HG03095 (cell line): Measurements from ENCODE around the gene SCMH1.
"Not testable (repeated sequence)": the region's sequence is repeated elsewhere in the genome, so short reads cannot be mapped to it uniquely, and the experiment has no call there.

Experiments
- ATAC-seq: cut with Tn5 transposase; IDR thresholded peaks from one replicate; pipeline ENCODE4 v1.9.1; 2021; ENCODE audit warnings: moderate library complexity; ENCODE audit not compliant: unreplicated experiment

SCMH1 gene

DNA sequence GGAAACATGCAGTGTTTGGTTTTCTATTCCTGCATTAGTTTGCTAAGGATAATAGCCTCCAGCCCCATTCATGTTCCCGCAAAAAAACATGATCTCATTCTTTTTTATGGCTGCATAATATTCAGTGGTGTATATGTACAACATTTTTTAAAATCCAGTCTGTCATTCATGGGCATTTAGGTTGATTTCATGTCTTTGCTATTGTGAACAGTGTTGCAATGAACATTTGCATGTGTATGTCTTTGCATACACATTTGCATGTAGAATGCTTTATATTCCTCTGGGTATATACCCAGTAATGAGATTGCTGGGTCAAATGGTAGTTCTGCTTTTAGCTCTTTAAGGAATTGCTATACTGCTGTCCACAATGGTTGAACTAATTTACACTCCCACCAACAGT is 9.0 kb upstream of the SCMH1 start:
- ATAC-seq = not testable (repeated sequence)

- no peak for ATAC-seq
Measured at GRCh38 chr1:41249319-41249718, 7.2 kb upstream of the SCMH1 start.

- no peak for ATAC-seq
Measured at GRCh38 chr1:41246568-41246967, 4.5 kb upstream of the SCMH1 start.

DNA sequence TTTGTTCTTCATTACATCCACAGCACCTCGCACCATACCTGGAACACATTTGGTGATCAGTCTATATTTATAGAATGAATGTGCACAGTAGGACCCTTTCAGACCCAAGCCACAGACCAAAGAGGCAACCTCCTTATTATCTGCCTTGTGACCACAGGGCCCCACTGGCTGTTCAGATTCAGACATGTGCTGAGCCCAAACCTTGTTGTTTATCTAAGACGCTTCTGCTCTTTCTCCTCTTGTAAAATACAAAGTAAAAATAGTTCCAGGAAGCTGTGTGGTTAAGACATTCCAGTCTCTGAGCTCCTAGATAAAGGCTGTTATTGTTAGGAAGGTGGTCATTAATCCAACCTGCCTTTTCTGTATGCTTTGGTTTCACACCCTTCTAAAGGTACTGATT is 3.6 kb upstream of the SCMH1 start:
- ATAC-seq = no peak

GRCh38 chr1:41243079-41243385 is 926 bp upstream of the SCMH1 start:
- no peak for ATAC-seq

DNA sequence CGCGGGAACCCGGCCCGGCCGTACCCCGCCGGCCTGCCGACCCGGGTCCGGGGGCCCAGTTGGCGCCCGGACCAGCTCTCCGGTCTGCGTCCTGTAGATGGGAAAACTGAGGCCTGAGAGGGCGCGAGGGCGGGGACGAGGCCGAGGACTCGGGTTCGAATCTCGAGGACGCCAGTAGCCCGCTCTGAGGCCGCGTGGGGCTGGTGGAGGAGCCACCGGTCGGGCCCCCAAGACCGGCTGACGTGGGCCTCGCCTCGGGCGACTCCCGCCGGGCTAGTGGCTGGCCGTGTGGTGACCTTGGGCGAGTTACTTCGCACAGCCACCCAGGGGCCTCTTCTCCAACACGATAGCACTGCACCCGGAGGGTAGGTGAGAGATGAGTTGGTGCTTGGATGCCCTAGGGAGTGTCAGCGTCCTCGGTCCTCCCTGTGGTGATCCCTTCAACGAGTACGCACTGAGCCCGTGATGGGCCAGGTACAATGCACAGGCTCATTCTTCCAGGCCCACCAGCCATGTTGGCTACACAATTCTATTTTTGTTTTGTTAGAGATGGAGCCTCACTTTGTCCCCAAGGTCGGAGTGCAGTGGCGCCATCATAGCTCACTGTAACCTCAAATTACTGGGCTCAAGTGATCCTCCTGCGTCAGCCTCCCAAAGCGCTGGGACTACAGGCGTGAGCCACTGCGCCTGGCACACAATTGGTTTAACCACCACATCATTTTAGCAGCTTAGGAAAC is 404 bp upstream of the SCMH1 start:
- ATAC-seq = no peak

DNA sequence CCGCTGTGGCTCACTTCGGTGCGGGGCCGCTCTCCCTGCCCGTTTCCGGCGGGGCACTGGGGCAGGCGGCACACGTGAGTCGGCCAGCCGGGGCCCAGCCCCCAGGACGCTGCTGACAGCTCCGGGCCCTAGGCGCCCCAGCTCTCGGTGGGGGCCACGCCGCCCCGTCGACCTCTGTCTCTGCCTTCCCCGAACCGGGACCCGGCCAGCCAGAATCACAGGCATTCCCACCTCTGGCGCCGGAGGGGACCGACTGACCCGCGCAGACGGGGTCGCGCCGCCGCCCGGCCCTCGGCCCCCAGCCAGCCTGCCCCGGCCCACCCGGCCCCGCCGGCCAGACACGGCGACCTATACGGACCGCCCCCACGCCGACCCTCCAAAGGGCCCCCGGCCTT is 755 bp downstream of the SCMH1 start:
- peak; percentile 57 for ATAC-seq

- no peak for ATAC-seq
Measured at GRCh38 chr1:41240781-41241353, 1.2 kb downstream of the SCMH1 start.

DNA sequence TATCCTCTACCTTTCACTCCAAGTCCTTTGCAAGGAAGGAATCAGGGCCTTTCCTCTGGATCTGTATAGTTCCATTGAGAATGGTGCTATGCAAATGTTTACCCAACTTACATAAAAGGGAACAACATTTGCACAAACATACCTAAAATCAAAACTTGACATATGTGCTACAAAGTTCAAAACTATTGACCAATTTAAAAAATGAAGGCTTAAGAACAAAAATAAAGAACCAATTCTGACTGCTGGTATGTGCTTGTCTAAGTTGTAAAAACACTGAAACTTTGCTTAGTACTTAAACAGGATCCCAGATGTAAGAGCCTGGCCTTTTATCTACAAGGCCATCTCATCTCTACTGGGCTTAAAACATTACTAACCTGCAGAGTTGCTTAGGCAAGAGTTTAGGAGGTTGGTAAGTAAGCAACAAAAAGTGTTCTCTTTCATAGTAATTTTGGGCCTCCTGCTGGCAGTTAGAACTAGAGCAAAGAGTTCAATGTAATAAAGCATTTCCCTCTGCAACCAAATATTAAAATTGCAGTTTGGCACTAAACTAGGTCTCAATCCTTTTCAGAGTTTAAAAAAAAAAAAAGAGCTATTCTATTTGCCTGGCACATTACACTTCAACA is 2.0 kb downstream of the SCMH1 start:
- ATAC-seq = no peak

- no peak for ATAC-seq
Measured at GRCh38 chr1:41238311-41238988, 3.7 kb downstream of the SCMH1 start.

GRCh38 chr1:41236781-41237180 is 5.3 kb downstream of the SCMH1 start:
- ATAC-seq = no peak

- ATAC-seq = no peak
Measured at GRCh38 chr1:41235893-41236292, 6.2 kb downstream of the SCMH1 start.

DNA sequence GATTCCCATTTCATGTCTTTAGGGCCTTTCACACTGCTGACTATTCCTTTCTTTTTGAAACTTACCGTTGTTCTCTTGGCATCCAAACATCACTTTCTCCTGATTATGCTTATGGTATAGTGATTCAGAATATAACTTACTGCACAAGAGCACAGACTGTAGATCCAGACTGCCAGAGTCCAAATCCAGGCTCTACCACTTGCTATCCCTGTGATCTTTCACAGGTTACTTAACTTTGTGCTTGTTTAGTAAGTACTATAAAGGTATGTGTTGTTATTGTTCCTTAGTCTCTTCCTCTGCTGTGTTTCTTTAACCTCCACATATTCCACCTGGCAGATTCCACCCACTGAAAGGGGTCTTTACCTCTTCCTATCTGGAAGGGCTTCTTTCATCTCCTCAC is 8.4 kb downstream of the SCMH1 start:
- no peak for ATAC-seq

DNA sequence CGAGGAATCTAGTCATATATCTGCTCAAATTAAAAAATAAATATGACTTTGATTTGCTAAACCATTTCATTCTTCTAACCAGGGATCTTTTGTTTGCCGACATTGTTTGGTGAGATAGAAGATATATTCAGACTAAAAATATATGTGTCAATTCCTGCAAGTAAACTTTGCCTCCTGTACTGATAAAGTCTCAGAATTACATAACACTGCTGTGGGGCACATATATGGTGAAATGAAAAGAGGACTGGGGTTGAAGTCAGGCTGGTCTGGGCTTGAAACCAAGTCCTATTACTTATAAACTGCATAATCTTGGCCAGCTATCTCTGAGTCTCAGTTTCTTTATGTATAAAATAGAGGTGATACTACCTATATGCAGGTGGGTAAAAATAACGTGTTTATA is 9.8 kb downstream of the SCMH1 start:
- no peak for ATAC-seq

DNA sequence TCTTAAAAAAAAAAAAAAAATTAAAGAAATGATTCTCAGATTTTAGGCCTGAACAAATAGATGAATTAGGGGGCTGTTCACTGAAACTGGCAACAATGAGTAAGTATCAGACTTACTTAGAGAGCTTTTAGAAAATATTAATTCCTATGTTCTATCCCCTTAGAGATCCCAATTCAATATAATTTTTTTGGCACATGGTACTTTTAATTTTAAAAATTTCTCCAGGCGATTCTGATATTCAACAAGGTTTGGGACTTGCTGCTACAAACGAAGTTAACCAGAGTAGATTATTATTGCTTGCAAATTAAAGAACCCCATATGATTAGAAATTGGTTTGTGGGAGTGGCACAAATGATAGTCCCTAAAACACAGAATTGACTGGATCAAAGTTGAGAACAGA is 11.4 kb downstream of the SCMH1 start:
- no peak for ATAC-seq

DNA sequence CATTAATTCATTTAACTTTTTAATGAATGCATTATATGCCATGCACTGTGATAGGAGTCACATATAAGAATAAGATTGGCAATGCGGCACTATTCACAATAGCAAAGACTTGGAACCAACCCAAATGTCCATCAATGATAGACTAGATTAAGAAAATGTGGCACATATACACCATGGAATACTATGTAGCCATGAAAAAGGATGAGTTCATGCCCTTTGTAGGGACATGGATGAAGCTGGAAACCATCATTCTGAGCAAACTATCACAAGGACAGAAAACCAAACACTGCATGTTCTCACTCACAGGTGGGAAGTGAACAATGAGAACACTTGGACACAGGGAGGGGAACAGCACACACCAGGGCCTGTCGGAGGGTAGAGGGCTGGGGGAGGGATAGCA is 12.9 kb downstream of the SCMH1 start:
- not testable (repeated sequence) for ATAC-seq

GRCh38 chr1:41226815-41227434 is 15.2 kb downstream of the SCMH1 start:
- ATAC-seq = no peak

GRCh38 chr1:41225495-41225894 is 16.6 kb downstream of the SCMH1 start:
- no peak for ATAC-seq

DNA sequence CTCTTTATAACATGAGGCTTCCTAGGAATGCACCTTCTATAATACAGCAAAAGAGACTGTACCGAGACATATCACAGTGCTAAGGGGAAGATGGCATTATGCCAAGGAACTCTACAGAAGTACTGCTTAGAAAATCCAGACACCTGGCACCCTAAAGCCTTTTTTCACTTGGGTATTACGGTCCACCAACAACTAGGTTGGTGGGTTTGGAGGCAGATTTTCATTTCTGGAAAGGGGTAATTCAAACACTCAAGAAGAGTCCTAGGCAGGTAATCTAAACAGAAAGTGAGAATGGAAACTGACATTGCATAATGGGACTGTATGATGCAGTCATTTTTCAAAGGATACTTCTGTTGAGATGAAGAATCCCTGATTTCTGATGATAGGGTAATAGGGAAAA is 19.6 kb downstream of the SCMH1 start:
- no peak for ATAC-seq

DNA sequence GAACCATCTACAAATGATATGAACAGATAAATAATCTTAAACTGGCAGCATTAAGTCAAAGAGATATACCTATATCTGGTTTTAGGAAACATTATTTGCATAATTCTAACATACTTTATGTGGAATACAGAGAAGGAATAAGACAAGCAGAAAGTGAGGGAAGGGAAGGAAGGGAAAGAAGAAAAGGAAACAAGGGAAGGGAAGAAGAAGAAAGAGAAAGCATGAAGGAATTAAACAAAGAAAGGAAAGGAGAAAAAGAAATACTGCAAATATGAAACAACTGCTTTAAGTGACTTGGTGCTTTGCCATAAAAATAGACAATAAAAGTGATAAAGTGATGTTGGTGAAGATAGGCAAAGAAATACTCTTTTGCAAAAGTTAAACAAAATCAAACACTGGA is 20.1 kb downstream of the SCMH1 start:
- ATAC-seq = no peak

DNA sequence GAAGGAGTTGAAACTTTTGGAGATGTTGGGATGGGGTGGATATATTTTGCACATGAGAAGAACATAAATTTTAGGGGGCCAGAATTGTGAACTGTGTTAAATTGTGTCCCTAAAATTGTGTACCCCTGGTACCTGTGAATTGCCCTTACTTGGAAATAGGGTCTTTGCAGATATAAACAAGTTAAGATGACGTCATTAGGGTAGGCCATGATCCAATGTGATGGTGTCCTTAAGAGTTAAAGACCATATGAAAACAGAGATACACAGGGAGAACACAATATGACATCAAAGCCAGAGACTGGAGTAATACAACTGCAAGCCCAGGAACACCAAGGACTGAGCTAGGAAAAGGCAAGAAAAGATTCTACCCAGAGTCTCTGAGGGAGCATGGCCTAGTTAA is 24.0 kb downstream of the SCMH1 start:
- no peak for ATAC-seq

- ATAC-seq = no peak
Measured at GRCh38 chr1:41217441-41217840, 24.7 kb downstream of the SCMH1 start.
